B cell (primary cell): ENCODE results near the gene GNG7.

Source experiments
- CTCF ChIP-seq: fragments of 200-600 bp; IDR thresholded peaks from one replicate; pipeline ENCODE4 v1.8.0; 2022; ENCODE audit warnings: antibody characterized with exemption, mild to moderate bottlenecking
- EZH2 ChIP-seq: IDR thresholded peaks from 2 replicates; pipeline ENCODE4 v1.6.1; 2012; ENCODE audit warnings: borderline replicate concordance, low read depth, mild to moderate bottlenecking, moderate library complexity, low read length; ENCODE audit not compliant: insufficient read depth, poor library complexity, severe bottlenecking

- TF ChIP-seq EZH2 (no peak), CTCF (no peak)
Measured at GRCh38 chr19:2683430-2684003, 19.0 kb downstream of the GNG7 start.
